Measurements from ENCODE around the gene SEPSECS.
"Not testable (repeated sequence)": the region's sequence is repeated elsewhere in the genome, so short reads cannot be mapped to it uniquely, and the experiment has no call there.

Gene SEPSECS

GRCh38 chr4:25083441-25083840 is 76.8 kb downstream of the SEPSECS start:
- not testable (repeated sequence) for DNase-seq (ENCODE audit: low read depth in 2 of 2)

GRCh38 chr4:25081866-25082471 is 78.3 kb downstream of the SEPSECS start:
- DNase-seq (ENCODE audit: low read depth in 2 of 2) = no peak

- no peak for DNase-seq (ENCODE audit: low read depth in 2 of 2)
Measured at GRCh38 chr4:25080571-25080970, 79.7 kb downstream of the SEPSECS start.

DNA sequence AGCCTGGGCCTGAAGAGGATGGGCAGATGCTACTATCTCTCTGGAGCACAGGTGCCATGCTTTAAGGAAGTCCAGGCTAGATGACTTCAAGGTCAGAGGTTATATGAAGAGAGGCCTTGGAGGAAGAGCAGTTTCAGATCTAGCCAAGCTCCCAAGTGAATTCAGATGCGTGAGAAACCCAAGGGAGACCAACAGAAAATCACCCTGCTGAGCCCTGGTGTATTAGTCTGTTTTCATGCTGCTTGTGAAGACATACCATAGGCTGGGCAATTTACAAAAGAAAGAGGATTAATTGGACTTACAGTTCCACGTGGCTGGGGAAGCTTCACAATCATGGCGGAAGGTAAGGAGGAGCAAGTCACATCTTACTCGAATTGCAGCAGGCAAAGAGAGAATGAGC is 81.7 kb downstream of the SEPSECS start:
- DNase-seq (ENCODE audit: low read depth in 2 of 2) = no peak

DNA sequence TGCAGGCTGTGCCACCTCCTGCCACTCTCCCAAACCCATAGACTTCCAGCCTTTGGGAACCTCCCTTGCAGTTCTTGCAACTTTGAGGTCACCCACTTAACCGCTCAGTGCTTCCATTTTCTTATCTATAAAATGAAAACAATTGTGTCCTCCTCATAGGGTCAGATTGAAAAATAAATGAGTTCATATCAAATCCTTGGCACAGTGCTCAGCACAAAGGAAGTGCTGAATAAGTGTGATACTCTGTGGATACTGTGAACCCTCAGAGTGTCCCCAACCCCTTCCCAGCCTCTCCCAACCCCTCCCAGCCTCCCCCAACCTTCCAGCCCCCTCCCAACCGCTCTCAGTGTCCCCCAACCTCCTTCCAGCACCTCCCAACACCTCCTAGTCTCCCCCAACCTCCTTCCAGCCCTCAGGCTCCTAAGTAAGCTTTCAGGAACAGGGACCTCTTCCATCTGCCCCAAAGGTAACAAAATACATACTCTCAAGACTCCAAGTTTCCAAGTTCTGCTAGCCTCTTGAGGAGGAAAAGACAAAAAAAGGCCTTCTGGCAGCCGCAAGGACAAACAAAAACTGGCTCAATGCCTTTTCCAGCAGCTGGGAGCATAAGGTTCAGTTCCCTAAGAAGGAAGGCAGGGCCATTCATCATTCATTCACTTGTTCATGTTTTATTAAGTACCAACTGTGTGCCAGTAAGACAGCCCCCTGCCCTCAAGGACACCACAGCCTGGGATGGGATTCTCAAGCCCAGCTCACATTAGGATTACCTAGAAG is 83.4 kb downstream of the SEPSECS start:
- DNase-seq (ENCODE audit: low read depth in 2 of 2) = no peak

DNA sequence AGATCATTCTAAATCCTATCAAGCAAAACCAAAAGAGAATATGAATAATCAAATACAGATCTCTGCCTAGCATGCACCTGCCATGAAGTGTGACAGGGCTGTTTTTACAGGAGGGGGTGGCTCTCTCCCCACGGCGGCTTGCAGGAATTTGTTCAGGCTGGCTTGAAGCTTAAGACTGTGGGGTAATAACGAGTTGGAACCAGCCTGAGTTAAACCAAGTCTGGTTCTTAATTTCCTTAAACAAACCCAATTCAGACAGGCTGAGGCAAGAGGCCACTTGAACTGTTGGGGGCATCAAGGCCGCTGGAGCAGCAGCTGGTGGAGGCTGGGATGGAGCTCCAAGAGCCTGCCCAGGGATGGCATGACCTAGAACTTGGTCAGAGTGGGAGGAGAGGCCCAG is 84.4 kb downstream of the SEPSECS start:
- DNase-seq (ENCODE audit: low read depth in 2 of 2) = no peak

- no peak for DNase-seq (ENCODE audit: low read depth in 2 of 2)
Measured at GRCh38 chr4:25075129-25075528, 85.1 kb downstream of the SEPSECS start.

DNA sequence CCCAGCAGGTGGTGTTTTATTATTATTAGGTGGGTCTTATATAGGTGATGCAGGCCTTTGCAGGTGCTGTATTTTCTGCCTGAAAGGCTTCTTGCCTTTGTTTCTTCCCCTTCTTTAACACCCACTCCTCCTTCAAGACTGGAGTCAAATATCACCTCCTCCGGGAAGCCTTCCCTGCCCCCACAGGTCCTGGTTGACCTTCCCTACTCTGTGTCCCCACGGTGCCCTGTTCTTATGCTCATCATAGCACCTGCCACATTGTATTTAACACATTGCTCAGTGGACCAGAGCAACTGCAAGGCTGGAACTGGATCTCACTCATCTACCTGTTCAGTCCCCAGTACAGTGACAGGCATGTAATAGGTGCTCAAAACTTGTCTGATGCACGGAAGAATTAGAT is 89.7 kb downstream of the SEPSECS start:
- DNase-seq (ENCODE audit: low read depth in 2 of 2) = no peak
